GM21825 (cell line): ENCODE measurements around the gene TM2D1.
"Not testable (repeated sequence)": the region's sequence is repeated elsewhere in the genome, so short reads cannot be mapped to it uniquely, and the experiment has no call there.

ENCODE experiments used
- ATAC-seq: cut with Tn5 transposase; IDR thresholded peaks from one replicate; pipeline ENCODE4 v1.9.1; 2021; ENCODE audit warnings: mild to moderate bottlenecking, moderate library complexity; ENCODE audit not compliant: unreplicated experiment

Gene TM2D1

GRCh38 chr1:61718996-61719663 is 5.8 kb downstream of the TM2D1 start:
- not testable (repeated sequence) for ATAC-seq

GRCh38 chr1:61711969-61712368 is 13.0 kb downstream of the TM2D1 start:
- no peak for ATAC-seq

- not testable (repeated sequence) for ATAC-seq
Observed at GRCh38 chr1:61711257-61711656, 13.7 kb downstream of the TM2D1 start.

GRCh38 chr1:61709908-61710289 is 15.0 kb downstream of the TM2D1 start:
- ATAC-seq, result no peak

- no peak for ATAC-seq
Observed at GRCh38 chr1:61708953-61709907, 15.7 kb downstream of the TM2D1 start.

- ATAC-seq, result no peak
Observed at GRCh38 chr1:61699911-61700851, 24.8 kb downstream of the TM2D1 start.

GRCh38 chr1:61692155-61692800 is 32.7 kb downstream of the TM2D1 start:
- no peak for ATAC-seq

GRCh38 chr1:61687901-61688300 is 37.0 kb downstream of the TM2D1 start:
- ATAC-seq, result no peak

- no peak for ATAC-seq
Observed at GRCh38 chr1:61682891-61683290, 42.0 kb downstream of the TM2D1 start.

- ATAC-seq, result no peak
Observed at GRCh38 chr1:61680500-61680899, 44.4 kb downstream of the TM2D1 start.

GRCh38 chr1:61676881-61677280 is 48.1 kb downstream of the TM2D1 start:
- ATAC-seq, result not testable (repeated sequence)

GRCh38 chr1:61674221-61674620 is 50.7 kb downstream of the TM2D1 start:
- ATAC-seq, result no peak

- no peak for ATAC-seq
Observed at GRCh38 chr1:61672376-61672775, 52.6 kb downstream of the TM2D1 start.

GRCh38 chr1:61670445-61670844 is 54.5 kb downstream of the TM2D1 start:
- no peak for ATAC-seq

- no peak for ATAC-seq
Observed at GRCh38 chr1:61670016-61670415, 54.9 kb downstream of the TM2D1 start.

- no peak for ATAC-seq
Observed at GRCh38 chr1:61659061-61659460, 65.9 kb downstream of the TM2D1 start.

GRCh38 chr1:61655453-61655852 is 69.5 kb downstream of the TM2D1 start:
- ATAC-seq, result no peak

GRCh38 chr1:61654067-61654466 is 70.9 kb downstream of the TM2D1 start:
- no peak for ATAC-seq

- ATAC-seq, result no peak
Observed at GRCh38 chr1:61648983-61649742, 75.8 kb downstream of the TM2D1 start.

GRCh38 chr1:61647142-61647541 is 77.8 kb downstream of the TM2D1 start:
- no peak for ATAC-seq
